Activated gamma-delta T cell (primary cell): ENCODE results near the gene NEFH.
"Not testable (repeated sequence)": the region's sequence is repeated elsewhere in the genome, so short reads cannot be mapped to it uniquely, and the experiment has no call there.

Experiments
- DNase-seq: peaks from one replicate; lab custom pipeline; 2025; lab: John Stamatoyannopoulos, UW

Gene NEFH

GRCh38 chr22:29461263-29461662 is 18.8 kb upstream of the NEFH start:
- DNase-seq: no peak

GRCh38 chr22:29463629-29464028 is 16.4 kb upstream of the NEFH start:
- DNase-seq: no peak

GRCh38 chr22:29464581-29464980 is 15.4 kb upstream of the NEFH start:
- no peak for DNase-seq

- DNase-seq: no peak
Observed at GRCh38 chr22:29469755-29470154, 10.3 kb upstream of the NEFH start.

DNA sequence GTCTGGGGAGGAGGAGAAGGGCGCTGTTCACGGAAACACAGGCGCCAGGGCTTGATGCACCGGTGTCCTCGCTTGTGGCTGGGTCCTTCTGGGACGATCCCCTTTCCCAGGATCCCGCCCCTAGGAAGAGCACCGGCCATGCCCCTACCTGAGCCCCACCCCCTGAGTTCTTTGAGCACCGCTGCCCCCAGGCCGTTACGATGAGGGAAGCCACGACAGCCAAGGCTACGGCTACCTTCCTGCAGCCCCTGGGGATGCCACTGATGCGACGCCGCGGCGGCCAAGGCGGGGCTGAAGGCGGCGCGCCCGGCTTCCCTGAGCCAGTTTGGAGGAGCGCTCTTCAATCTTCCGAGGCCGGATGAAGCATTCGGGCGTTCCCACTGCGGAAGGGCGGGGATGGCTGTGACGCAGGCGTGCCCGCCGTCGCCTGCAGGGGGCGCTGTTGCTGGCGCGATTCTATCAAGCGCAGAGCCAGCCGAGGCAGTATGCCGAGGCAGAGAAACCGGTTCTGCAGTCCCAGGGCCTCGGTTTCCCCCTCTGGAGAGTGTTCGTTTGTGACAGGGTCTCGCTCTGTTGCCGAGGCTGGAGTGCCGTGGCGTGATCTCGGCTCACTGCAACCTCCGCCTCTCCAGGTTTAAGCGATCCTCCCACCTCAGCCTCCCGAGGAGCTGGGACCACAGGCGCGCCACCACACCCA is 9.7 kb upstream of the NEFH start:
- peak; percentile 21 for DNase-seq

GRCh38 chr22:29473001-29473400 is 7.0 kb upstream of the NEFH start:
- no peak for DNase-seq

DNA sequence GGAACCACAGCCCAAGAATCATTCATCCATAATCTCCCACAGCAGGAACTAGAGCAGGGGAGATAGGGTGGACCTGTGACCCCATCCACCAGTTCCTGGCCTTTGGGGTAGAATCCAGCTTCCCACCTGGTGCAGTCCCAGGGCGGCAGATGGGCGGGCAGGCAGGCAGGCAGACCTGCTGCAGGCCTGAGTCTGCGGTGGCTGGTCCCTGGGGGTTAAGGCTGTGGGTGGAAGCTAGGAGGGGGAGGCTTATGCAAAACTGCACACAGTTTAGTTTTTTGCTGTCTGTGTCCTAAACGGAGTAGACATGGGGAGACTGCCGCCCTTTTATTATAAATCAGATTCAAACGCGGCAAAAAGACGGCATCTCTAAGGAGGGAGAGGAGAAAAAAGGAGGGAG is 4.5 kb upstream of the NEFH start:
- no peak for DNase-seq

GRCh38 chr22:29476116-29476515 is 3.9 kb upstream of the NEFH start:
- DNase-seq: no peak

GRCh38 chr22:29477723-29478318 is 2.2 kb upstream of the NEFH start:
- no peak for DNase-seq

DNA sequence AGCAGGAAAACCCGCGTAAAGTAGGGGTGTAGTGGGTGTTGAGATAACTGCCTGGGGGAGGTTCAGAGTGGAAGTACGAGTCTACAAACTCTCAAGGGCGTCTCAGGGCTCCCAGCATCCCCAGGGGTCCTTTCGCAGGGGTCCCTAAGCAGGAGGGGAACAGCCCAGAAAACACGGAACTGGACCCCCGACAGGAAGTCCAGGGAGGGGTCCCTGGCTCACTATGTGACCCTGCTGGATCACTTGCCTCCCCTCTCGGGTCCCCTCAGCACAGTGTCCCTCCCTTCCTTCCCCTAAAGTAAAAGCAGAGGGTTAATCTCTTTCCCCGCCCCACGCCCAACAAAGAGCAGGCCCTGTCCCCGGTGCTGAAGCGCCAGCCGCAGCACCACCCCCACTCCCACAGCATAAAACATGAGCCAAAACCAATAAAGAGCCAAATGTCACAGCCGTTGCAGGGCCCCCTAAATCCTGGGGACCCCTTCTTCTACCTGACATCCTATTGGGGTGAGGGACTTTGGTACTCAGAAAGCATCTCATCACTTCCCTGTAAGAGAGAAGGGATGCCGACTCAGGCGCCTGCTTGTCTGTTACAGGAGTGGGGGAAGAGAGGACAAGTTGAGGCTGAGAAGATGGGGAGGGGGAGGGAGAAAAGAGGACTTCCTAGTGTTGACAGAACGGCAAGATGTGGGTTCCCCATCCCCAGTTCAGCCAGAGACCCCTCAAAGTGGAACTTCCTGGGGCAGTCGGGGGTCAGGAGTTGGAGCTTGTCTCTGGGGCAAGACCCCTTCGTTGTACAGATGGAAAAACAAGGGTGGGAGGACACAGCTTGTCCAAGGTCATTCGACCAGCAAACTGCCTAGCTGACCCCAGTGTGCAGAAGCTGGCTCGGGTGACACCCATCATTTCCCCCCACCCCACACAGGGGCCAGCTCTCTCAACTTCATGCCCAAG is 1.4 kb upstream of the NEFH start:
- DNase-seq: no peak

GRCh38 chr22:29480262-29480511 is 169 bp downstream of the NEFH start:
- no peak for DNase-seq

GRCh38 chr22:29480512-29481264 is 670 bp downstream of the NEFH start:
- peak; percentile 25 for DNase-seq

- no peak for DNase-seq
Observed at GRCh38 chr22:29481265-29482000, 1.4 kb downstream of the NEFH start.

DNA sequence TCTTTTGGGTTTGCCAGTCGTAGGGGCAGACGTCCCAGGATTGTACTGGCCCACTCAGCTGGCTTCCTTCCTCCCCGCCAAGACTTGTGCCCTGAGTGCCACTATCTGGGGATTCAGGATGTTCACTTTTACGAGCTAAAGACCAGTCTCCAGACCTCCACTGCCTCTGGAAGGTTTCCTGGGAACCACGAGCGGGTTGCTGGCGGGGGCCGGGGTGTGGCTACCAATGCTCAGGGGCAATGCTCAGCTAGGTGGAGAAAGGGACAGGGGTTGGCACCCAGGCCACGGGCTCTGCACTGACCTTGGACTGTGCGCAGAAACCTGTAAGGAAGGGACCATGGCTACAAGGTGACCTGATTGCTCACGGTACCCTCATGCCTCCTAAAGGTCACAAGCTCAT is 2.2 kb downstream of the NEFH start:
- no peak for DNase-seq

DNA sequence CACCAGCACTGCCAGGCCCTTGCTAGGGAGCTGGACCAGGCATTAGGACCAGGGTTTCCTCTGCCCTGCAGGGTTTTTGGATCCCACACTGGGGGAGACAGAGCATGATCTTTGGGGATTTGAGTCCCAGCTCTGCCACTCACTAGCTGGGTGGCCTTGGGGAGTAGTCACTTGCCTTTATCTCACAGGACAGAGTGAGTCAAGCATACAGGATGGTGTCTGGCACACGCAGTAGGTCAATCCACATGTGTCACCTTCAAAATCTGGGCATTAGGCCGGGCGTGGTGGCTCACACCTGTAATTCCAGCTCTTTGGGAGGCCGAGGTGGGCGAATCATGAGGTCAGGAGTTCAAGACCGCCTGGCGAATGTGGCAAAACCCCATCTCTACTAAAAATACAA is 2.7 kb downstream of the NEFH start:
- DNase-seq: no peak

GRCh38 chr22:29483254-29483653 is 3.2 kb downstream of the NEFH start:
- DNase-seq: no peak

DNA sequence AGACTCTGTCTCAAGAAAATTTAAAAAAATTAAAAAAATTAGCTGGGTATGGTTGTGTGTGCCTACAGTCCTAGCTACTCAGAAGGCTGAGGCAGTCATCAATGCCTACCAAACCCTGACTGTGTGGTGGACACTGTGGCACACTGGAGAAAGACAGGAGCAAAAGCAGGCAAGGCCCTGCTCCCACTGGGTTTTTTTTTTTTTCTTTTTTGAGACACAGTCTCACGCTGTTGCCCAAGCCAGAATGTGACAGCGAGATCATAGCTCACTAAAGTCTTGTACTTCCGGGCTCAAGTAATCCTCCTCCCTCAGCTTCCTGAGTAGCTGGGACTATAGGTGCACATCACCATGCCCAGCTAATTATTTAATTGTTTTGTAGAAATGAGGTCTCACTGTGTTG is 4.6 kb downstream of the NEFH start:
- no peak for DNase-seq

DNA sequence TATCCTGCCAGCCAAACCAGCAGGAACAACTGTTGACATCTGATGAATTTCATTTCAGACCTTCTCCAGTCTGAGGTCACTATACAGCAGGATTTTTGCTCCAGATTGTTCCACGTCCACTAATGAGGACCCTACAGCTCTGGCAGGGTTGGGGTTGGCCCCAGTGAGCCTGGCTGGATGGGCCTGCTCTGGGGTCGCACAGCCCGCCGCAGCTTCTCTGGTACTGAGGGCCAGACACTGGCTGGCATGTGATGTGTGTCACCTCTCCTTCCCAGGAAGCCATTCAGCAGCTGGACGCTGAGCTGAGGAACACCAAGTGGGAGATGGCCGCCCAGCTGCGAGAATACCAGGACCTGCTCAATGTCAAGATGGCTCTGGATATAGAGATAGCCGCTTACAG is 5.4 kb downstream of the NEFH start:
- no peak for DNase-seq

DNA sequence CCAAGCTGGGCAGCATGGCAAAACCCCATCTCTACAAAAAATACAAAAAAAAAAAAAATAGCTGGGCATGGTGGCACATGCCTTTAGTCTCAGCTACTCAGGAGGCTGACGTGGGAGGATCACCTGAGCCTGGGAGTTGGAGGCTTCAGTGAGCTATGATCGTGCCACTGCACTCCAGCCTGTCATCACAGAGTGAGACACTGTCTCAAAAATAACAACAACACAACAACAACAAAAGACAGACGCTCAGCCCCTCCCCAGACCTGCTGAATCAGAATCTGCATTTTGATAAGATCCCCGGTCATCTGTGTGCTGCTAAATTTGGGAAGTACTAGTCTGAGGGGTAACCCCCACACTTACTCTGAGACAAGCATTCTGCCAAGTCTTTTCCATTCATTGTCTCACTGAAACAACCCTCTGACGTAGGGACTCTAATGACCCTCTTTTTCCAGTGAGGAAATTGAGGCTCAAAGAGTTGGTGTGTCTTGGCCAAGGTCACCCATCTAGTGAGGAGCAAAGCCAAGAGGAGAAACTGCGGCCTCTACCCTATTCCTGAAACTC is 7.5 kb downstream of the NEFH start:
- DNase-seq: no peak

DNA sequence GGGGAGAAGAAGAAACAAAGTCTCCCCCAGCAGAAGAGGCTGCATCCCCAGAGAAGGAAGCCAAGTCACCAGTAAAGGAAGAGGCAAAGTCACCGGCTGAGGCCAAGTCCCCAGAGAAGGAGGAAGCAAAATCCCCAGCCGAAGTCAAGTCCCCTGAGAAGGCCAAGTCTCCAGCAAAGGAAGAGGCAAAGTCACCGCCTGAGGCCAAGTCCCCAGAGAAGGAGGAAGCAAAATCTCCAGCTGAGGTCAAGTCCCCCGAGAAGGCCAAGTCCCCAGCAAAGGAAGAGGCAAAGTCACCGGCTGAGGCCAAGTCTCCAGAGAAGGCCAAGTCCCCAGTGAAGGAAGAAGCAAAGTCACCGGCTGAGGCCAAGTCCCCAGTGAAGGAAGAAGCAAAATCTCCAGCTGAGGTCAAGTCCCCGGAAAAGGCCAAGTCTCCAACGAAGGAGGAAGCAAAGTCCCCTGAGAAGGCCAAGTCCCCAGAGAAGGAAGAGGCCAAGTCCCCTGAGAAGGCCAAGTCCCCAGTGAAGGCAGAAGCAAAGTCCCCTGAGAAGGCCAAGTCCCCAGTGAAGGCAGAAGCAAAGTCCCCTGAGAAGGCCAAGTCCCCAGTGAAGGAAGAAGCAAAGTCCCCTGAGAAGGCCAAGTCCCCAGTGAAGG is 9.2 kb downstream of the NEFH start:
- DNase-seq: not testable (repeated sequence)

DNA sequence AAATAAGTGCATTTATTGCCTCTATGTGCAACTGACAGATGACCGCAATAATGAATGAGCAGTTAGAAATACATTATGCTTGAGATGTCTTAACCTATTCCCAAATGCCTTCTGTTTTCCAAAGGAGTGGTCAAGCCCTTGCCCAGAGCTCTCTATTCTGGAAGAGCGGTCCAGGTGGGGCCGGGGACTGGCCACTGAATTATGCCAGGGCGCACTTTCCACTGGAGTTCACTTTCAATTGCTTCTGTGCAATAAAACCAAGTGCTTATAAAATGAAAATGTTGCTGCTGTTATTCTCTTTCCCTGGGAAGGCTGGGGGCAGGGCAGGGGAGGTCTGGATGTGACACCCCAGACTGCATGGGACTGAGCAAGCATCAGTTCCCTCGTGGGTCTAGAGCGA is 11.0 kb downstream of the NEFH start:
- no peak for DNase-seq
